HG03520 (cell line): ENCODE data around the gene ACMSD.
"Not testable (repeated sequence)": the region's sequence is repeated elsewhere in the genome, so short reads cannot be mapped to it uniquely, and the experiment has no call there.

ENCODE experiments used
- ATAC-seq: cut with Tn5 transposase; IDR thresholded peaks from one replicate; pipeline ENCODE4 v1.9.1; 2021; ENCODE audit warnings: mild to moderate bottlenecking, moderate library complexity; ENCODE audit not compliant: unreplicated experiment

Gene ACMSD

GRCh38 chr2:134838143-134838620, at the start of gene ACMSD:
ACMSD (plus strand) TSS chr2:134838616; CDS start chr2:134838683, 67 bp downstream.
- no peak for ATAC-seq

- ATAC-seq = no peak
Observed at GRCh38 chr2:134790487-134790886, 47.9 kb upstream of the ACMSD start.

GRCh38 chr2:134791616-134792015, 46.8 kb upstream of the ACMSD start:
- ATAC-seq = no peak

- no peak for ATAC-seq
Observed at GRCh38 chr2:134792186-134792585, 46.2 kb upstream of the ACMSD start.

GRCh38 chr2:134795765-134796164, 42.7 kb upstream of the ACMSD start:
- ATAC-seq = no peak

- ATAC-seq = no peak
Observed at GRCh38 chr2:134796373-134796772, 42.0 kb upstream of the ACMSD start.

GRCh38 chr2:134799936-134800335, 38.5 kb upstream of the ACMSD start:
- ATAC-seq = no peak

- ATAC-seq = no peak
Observed at GRCh38 chr2:134800341-134800740, 38.1 kb upstream of the ACMSD start.

GRCh38 chr2:134803609-134804405, 34.6 kb upstream of the ACMSD start:
- not testable (repeated sequence) for ATAC-seq

GRCh38 chr2:134815741-134816140, 22.7 kb upstream of the ACMSD start:
- no peak for ATAC-seq

- no peak for ATAC-seq
Observed at GRCh38 chr2:134818321-134818720, 20.1 kb upstream of the ACMSD start.

- ATAC-seq = no peak
Observed at GRCh38 chr2:134819334-134819733, 19.1 kb upstream of the ACMSD start.

- no peak for ATAC-seq
Observed at GRCh38 chr2:134823431-134823830, 15.0 kb upstream of the ACMSD start.

- ATAC-seq = no peak
Observed at GRCh38 chr2:134823832-134824231, 14.6 kb upstream of the ACMSD start.

- ATAC-seq = not testable (repeated sequence)
Observed at GRCh38 chr2:134825716-134826115, 12.7 kb upstream of the ACMSD start.

GRCh38 chr2:134835471-134835870, 2.9 kb upstream of the ACMSD start:
- ATAC-seq = no peak

GRCh38 chr2:134836986-134837385, 1.4 kb upstream of the ACMSD start:
- ATAC-seq = no peak

- ATAC-seq = no peak
Observed at GRCh38 chr2:134839649-134840048, 1.2 kb downstream of the ACMSD start.

GRCh38 chr2:134842930-134843490, 4.6 kb downstream of the ACMSD start:
- ATAC-seq = no peak

- ATAC-seq = no peak
Observed at GRCh38 chr2:134843968-134844367, 5.6 kb downstream of the ACMSD start.

GRCh38 chr2:134845028-134845427, 6.6 kb downstream of the ACMSD start:
- ATAC-seq = no peak

- no peak for ATAC-seq
Observed at GRCh38 chr2:134845719-134846118, 7.3 kb downstream of the ACMSD start.
